ENCODE measurements around the gene B4GALT4.
"Not testable (repeated sequence)": the region's sequence is repeated elsewhere in the genome, so short reads cannot be mapped to it uniquely, and the experiment has no call there.

Gene B4GALT4

DNA sequence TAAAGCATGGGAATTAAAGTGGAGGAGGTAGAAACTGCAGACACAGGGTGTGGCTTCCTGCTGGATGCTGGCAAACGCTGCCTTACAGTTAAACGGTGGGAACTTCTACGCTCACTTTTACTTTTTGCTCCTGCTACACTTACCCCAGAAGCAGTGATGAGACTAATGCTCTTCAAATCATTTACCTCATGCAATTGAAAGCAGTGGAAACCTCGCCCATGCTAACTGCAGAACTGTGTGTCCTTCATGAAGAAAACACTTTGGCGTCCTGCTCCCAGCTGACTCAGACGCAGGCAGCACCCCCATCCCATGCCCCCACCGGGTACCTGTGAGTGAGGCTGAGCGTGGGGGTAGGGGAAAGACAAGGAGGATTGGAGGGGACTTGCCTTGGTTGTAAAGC is 35.5 kb downstream of the B4GALT4 start:
- in situ Hi-C loops (cut with MboI; ENCODE audit: low sequenced_read_pairs), result no loop called here

GRCh38 chr3:119195911-119196310 is 44.8 kb downstream of the B4GALT4 start:
- in situ Hi-C loops (cut with MboI; ENCODE audit: low sequenced_read_pairs), result no loop called here

GRCh38 chr3:119195151-119195476 is 45.6 kb downstream of the B4GALT4 start:
- in situ Hi-C loops (cut with MboI; ENCODE audit: low sequenced_read_pairs), result no loop called here

- in situ Hi-C loops (cut with MboI; ENCODE audit: low sequenced_read_pairs), result no loop called here
Measured at GRCh38 chr3:119194237-119195150, 46.2 kb downstream of the B4GALT4 start.

DNA sequence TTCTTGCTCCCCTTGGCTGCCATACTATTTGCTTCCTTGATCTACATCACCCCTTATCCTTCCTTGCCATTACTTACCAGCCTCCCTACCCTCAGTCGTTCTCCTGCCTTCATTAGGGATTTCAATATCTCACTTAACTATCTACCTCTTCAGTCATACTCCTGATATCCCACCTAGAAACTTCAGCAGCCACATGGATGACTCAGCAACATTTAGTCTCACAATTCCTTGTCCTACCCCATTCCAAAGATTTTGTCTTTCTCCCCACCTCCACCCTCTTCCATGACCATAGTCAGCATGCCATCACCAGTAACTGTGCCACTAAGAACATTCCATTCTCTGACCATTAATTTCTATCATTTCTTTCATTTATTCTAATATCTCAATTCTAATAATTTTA is 48.9 kb downstream of the B4GALT4 start:
- in situ Hi-C loops (cut with MboI; ENCODE audit: low sequenced_read_pairs), result no loop called here

DNA sequence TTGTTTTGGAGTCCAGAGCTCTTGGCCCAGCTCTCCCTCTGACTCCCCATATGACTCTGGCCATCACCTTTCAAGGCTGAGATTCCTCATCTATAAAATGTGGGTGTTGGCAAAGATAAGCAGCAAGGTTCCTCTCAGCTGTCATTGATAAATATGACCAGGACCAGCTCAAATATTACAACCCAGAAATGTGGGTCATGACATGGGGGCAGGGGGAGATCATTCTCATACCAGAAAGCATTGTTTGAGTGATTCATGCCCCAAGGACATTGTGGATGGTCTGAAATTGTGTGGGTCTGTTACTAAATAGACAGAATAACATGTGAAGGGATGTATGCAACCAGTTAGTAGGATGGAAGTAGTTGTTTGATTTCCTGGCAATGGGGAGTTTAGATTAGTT is 53.4 kb downstream of the B4GALT4 start:
- in situ Hi-C loops (cut with MboI; ENCODE audit: low sequenced_read_pairs), result no loop called here

DNA sequence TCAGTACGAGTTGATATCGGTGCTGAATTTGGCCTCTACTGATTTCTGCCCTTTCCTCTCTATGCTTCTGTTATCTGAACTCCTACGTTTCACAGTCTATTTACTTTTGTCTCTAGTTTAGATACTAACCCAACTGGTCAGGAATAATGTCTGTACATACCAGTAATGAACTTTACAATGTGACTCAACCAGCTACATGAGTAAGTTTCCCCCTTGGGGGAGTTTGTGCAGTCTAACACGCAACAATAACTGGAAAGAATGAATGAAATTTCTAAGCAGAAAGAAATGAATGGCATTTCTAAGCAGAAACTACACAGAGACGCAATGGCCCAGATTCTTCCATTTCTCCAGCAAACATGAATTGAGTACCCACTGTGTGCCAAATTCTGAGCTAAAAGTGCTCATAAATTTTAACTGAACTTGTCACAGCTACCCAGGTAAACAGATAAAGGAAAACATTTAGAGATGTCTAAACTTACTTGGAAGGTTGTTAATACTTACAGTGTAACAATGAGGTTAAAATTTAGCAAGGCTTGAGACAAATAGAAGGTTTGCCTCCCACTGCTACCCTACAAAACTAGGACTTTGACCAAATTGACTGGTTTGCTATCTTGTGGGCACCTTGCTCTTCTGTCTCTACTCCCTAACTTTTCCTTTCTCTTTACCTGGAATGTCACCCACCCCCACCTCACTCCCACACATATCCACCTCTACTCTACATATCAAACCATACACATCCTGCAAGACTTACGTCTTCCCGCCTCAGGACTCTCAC is 55.7 kb downstream of the B4GALT4 start:
- in situ Hi-C loops (cut with MboI; ENCODE audit: low sequenced_read_pairs), result no loop called here

DNA sequence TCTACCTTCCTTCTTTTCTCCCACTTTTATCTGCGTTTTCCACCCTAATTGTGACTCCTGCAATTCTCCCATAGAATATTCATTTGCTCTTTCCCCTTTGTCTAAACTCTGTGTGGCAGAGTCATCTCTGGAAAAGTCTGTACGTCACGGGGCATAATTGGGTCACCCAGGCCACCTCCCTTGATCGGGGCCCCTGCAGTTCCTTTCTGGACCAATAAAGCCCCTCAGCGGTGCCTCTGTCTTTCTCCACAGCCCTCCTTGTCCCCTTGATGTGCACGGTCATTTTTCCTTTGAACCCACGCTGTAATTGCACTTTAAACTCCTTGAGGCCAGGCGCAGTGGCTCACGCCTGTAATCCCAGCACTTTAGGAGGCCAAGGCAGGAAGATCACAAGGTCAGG is 56.6 kb downstream of the B4GALT4 start:
- in situ Hi-C loops (cut with MboI; ENCODE audit: low sequenced_read_pairs), result no loop called here

DNA sequence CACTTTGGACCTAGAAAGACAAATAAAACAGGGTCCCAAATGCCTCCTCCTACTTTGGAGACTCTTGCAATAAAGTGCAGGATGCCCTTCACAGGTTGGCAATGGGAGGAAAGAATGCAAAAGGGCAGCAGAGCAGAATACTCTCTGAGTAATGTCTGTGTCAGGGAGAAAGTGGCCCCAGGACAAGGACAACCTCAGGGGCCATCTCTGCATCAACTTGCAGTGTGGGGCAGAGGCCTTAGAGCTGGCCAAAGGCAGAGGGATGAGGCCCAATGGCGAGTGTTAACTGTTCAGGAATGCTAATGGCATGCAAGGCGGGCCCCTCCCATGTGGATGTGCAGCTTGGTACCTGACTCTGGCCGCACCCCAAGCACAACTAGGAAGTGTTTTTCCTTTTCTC is 58.9 kb downstream of the B4GALT4 start:
- in situ Hi-C loops (cut with MboI; ENCODE audit: low sequenced_read_pairs), result no loop called here

GRCh38 chr3:119177321-119177720 is 63.4 kb downstream of the B4GALT4 start:
- in situ Hi-C loops (cut with MboI; ENCODE audit: low sequenced_read_pairs), result no loop called here

DNA sequence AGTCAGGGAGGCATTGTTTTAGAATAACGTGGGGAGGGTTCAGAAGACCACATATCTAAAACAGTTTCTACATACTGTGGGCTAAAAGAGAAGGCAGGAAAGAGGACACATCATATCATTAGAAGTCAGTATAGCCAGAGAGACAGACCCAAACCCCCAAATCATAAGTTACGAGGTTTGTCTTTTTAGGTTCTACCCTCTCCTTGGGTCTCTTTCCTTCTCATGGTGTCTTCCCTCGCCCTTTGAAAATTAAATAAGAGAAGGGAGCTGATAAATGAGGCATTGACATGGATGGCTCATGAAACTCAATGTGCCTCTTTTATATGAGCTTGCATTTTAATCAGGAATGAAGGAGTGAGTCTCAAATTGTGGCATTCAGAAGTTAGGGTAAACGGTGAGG is 63.9 kb downstream of the B4GALT4 start:
- in situ Hi-C loops (cut with MboI; ENCODE audit: low sequenced_read_pairs), result no loop called here

- in situ Hi-C loops (cut with MboI; ENCODE audit: low sequenced_read_pairs), result no loop called here
Measured at GRCh38 chr3:119175872-119176756, 64.6 kb downstream of the B4GALT4 start.

DNA sequence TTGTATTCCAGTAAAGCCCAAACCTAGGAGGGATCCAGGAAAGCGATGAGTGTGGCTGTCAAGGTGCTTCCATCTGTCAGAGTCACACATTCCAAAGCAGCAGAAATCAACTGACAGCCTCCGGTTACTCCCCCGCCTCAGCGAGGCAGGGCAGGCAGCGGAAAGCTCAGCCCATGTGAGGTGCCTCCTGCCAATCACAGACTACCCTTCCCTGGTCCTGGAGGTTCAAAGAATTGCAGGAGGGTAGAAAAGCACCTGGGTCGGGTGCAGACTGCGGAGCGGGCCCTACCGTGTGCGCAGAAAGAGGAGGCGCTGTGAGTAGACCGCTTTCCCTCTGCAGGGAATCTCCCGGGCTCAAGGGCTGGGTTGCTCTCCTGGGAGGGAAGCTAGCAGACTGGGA is 67.4 kb downstream of the B4GALT4 start, which contains the start of gene UPK1B:
TSS of gene UPK1B (plus strand) at position 274 of the 400 bp plus-strand sequence. CDS start 13,144 bp downstream, outside the sequence.
- in situ Hi-C loops (cut with MboI; ENCODE audit: low sequenced_read_pairs), result no loop called here

- in situ Hi-C loops (cut with MboI; ENCODE audit: low sequenced_read_pairs), result no loop called here
Measured at GRCh38 chr3:119170821-119171220, 69.9 kb downstream of the B4GALT4 start.

GRCh38 chr3:119164745-119165144 is 75.9 kb downstream of the B4GALT4 start:
- in situ Hi-C loops (cut with MboI; ENCODE audit: low sequenced_read_pairs), result not testable (repeated sequence)
